ENCODE data around the gene TOR4A. TPM values are rescaled to one million over a fixed set of nuclear protein-coding genes. Genes with fewer than 3 reads are reported as not detected.

The TOR4A gene
- polyA plus RNA-seq, 2 of the 4 experiments (the other 2 are of a cell fraction) = 9.8 to 18.6 TPM

- DNase-seq (ENCODE audit: low read depth in 1 of 2, low spot score in 1 of 2) (no peak), FAIRE-seq (no peak), ATAC-seq (no peak)
- H3K4me1 ChIP-seq = peaks cover 30% of the 10 kb centered on the region
- H3K27ac ChIP-seq = no peak overlapping the region
- H3K4me2 ChIP-seq = no peak overlapping the region
- TF ChIP-seq HOXA7 (CRISPR knock-in tag; IDR thresholded peaks at IDR 0.05) (no peak), RFX5 (IDR thresholded peaks at IDR 0.05) (no peak), JUNB (IDR thresholded peaks at IDR 0.05) (no peak), MYC (IDR thresholded peaks at IDR 0.05; ENCODE audit: borderline replicate concordance, low read length) (no peak), ZC3H11A (IDR thresholded peaks at IDR 0.05) (no peak), ZFP36 (IDR thresholded peaks at IDR 0.05; ENCODE audit: borderline replicate concordance, partially characterized antibody) (no peak), POLR2A (IDR thresholded peaks at IDR 0.05; ENCODE audit: low read length) (no peak), GATA3 (IDR thresholded peaks at IDR 0.05; ENCODE audit: borderline replicate concordance) (no peak), NFE2L2 (conservative IDR thresholded peaks at IDR 0.05; ENCODE audit: low read length) (no peak), MAFK (IDR thresholded peaks at IDR 0.05; ENCODE audit: partially characterized antibody) (no peak), HOXB5 (CRISPR knock-in tag; IDR thresholded peaks at IDR 0.05) (no peak), CEBPB (IDR thresholded peaks at IDR 0.05) (no peak), CBX2 (IDR thresholded peaks at IDR 0.05; ENCODE audit: borderline replicate concordance, low read depth) (no peak), CHD4 (IDR thresholded peaks at IDR 0.05; ENCODE audit: borderline replicate concordance) (no peak), ESRRA (IDR thresholded peaks at IDR 0.05; ENCODE audit: borderline replicate concordance, low read length) (no peak), ELK1 (IDR thresholded peaks at IDR 0.05; ENCODE audit: low read depth, low read length) (no peak), JUN (IDR thresholded peaks at IDR 0.05) (no peak), SMC3 (IDR thresholded peaks at IDR 0.05) (no peak)
- TF ChIP-seq, protein P1, sequence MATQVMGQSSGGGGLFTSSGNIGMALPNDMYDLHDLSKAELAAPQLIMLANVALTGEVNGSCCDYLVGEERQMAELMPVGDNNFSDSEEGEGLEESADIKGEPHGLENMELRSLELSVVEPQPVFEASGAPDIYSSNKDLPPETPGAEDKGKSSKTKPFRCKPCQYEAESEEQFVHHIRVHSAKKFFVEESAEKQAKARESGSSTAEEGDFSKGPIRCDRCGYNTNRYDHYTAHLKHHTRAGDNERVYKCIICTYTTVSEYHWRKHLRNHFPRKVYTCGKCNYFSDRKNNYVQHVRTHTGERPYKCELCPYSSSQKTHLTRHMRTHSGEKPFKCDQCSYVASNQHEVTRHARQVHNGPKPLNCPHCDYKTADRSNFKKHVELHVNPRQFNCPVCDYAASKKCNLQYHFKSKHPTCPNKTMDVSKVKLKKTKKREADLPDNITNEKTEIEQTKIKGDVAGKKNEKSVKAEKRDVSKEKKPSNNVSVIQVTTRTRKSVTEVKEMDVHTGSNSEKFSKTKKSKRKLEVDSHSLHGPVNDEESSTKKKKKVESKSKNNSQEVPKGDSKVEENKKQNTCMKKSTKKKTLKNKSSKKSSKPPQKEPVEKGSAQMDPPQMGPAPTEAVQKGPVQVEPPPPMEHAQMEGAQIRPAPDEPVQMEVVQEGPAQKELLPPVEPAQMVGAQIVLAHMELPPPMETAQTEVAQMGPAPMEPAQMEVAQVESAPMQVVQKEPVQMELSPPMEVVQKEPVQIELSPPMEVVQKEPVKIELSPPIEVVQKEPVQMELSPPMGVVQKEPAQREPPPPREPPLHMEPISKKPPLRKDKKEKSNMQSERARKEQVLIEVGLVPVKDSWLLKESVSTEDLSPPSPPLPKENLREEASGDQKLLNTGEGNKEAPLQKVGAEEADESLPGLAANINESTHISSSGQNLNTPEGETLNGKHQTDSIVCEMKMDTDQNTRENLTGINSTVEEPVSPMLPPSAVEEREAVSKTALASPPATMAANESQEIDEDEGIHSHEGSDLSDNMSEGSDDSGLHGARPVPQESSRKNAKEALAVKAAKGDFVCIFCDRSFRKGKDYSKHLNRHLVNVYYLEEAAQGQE (IDR thresholded peaks at IDR 0.05) = no peak
- TF ChIP-seq, protein P2, sequence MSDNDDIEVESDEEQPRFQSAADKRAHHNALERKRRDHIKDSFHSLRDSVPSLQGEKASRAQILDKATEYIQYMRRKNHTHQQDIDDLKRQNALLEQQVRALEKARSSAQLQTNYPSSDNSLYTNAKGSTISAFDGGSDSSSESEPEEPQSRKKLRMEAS (IDR thresholded peaks at IDR 0.05) = no peak
- H3K9me3 ChIP-seq = no peaks in the 10 kb centered on the region
- no peak overlapping the region for H3K4me3 ChIP-seq
- ChIA-PET POLR2A (no interaction called here), CTCF (interaction anchor here (1.2 to 4.9 kb wide), 6 partner anchors 11 to 126 kb away, joined by 3 to 21 read pairs (median 4); partner anchors contain the start of genes EXD3, NOXA1 and TOR4A)
- WGBS (ENCODE audit: missing lambda C conversion rate) = 73% methylated on average over 5 of the region's 7 CpGs
Measured at GRCh38 chr9:137297966-137298365, 20.4 kb downstream of the TOR4A start.

- POLR2A ChIA-PET = no interaction called here
- CTCF ChIA-PET = interaction anchor here (0.7 to 1.7 kb wide), 7 partner anchors 12 to 236 kb away, joined by 3 to 4 read pairs (median 3); partner anchors contain the start of gene TOR4A
- 87% methylated on average over 24 of the region's 24 CpGs for WGBS (ENCODE audit: missing lambda C conversion rate)
- H3K9me3 ChIP-seq = no peaks in the 10 kb centered on the region
- H3K4me2 ChIP-seq = no peak overlapping the region
- no peak overlapping the region for H3K27ac ChIP-seq
- FAIRE-seq (no peak), DNase-seq (ENCODE audit: low read depth in 1 of 2, low spot score in 1 of 2) (no peak), ATAC-seq (no peak)
- H3K4me1 ChIP-seq = peaks cover 30% of the 10 kb centered on the region
- no peak overlapping the region for H3K4me3 ChIP-seq
- TF ChIP-seq PBX3 (IDR thresholded peaks at IDR 0.05) = no peak
- TF ChIP-seq BCL3 (IDR thresholded peaks at IDR 0.05) = no peak
- TF ChIP-seq, protein P3, sequence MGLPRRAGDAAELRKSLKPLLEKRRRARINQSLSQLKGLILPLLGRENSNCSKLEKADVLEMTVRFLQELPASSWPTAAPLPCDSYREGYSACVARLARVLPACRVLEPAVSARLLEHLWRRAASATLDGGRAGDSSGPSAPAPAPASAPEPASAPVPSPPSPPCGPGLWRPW (IDR thresholded peaks at IDR 0.05) = no peak
- TF ChIP-seq, protein P1 (IDR thresholded peaks at IDR 0.05) = no peak
- no peak for TF ChIP-seq POLR2AphosphoS2 (conservative IDR thresholded peaks at IDR 0.05; ENCODE audit: low read length)
- no peak for TF ChIP-seq BHLHE40 (IDR thresholded peaks at IDR 0.05; ENCODE audit: low read depth, low read length)
- no peak for TF ChIP-seq SREBF2 (IDR thresholded peaks at IDR 0.05)
- TF ChIP-seq JUN (IDR thresholded peaks at IDR 0.05) = no peak
- TF ChIP-seq MAFK (IDR thresholded peaks at IDR 0.05; ENCODE audit: partially characterized antibody) = no peak
- TF ChIP-seq CHD4 (IDR thresholded peaks at IDR 0.05; ENCODE audit: borderline replicate concordance) = no peak
Measured at GRCh38 chr9:137298401-137299202, 21.1 kb downstream of the TOR4A start.
